Fibroblast of mammary gland (primary cell): ENCODE measurements around the gene AFG3L2.
A peak's percentile ranks its signal among the peaks of the same experiment; 100 is the strongest.
"Not testable (repeated sequence)": the region's sequence is repeated elsewhere in the genome, so short reads cannot be mapped to it uniquely, and the experiment has no call there.

Experiments used
- DNase-seq: peaks from one replicate; pipeline ENCODE4 v3.0.0-alpha.2; 2010; ENCODE audit warnings: low read depth
- H3K4me3 ChIP-seq: 2 replicates; pipeline ENCODE4 v1.5.1; 2011; ENCODE audit warnings: low read depth, mild to moderate bottlenecking, low read length, moderate library complexity; ENCODE audit not compliant: control insufficient read depth
- TF ChIP-seq, protein P1 (sequence below): conservative IDR thresholded peaks from 2 replicates; pipeline ENCODE4 v1.5.1; 2011; ENCODE audit warnings: low read depth, low read length, inconsistent platforms; ENCODE audit not compliant: control insufficient read depth, insufficient read depth

AFG3L2 gene

DNA sequence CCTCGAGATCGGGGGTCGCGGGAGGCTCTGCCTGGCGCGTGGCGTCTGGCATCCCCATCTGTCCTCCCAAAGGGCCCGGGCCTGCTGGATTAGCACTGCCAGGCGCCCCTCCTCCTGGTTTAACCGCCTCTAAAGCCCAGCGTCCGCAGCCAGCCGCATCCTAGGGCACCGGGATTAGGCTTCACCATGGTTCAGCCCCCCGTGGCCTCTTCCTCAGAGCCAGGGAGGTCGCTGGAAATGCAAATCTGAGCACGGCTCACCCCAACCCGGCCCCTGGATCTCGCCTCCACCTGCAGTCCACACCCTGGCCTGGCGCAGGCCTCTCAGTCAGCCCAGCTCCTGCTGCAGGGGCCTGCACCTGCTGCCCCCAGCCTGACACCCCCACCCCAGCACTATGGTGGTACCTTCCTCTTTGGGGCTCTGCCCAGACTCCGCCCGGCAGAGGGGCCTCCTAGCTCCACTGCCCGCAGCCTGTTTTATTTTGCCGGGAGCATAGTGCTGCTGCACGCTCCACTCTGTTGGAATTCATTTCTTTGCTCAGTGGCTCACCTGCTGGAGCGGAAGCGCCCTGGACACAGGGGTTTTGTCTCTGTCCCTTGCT lies 43.9 kb upstream of the AFG3L2 start:
- DNase-seq = no peak
- peak overlapping the region; percentile 9 for H3K4me3 ChIP-seq
- TF ChIP-seq, protein P1, sequence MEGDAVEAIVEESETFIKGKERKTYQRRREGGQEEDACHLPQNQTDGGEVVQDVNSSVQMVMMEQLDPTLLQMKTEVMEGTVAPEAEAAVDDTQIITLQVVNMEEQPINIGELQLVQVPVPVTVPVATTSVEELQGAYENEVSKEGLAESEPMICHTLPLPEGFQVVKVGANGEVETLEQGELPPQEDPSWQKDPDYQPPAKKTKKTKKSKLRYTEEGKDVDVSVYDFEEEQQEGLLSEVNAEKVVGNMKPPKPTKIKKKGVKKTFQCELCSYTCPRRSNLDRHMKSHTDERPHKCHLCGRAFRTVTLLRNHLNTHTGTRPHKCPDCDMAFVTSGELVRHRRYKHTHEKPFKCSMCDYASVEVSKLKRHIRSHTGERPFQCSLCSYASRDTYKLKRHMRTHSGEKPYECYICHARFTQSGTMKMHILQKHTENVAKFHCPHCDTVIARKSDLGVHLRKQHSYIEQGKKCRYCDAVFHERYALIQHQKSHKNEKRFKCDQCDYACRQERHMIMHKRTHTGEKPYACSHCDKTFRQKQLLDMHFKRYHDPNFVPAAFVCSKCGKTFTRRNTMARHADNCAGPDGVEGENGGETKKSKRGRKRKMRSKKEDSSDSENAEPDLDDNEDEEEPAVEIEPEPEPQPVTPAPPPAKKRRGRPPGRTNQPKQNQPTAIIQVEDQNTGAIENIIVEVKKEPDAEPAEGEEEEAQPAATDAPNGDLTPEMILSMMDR = no peak

DNA sequence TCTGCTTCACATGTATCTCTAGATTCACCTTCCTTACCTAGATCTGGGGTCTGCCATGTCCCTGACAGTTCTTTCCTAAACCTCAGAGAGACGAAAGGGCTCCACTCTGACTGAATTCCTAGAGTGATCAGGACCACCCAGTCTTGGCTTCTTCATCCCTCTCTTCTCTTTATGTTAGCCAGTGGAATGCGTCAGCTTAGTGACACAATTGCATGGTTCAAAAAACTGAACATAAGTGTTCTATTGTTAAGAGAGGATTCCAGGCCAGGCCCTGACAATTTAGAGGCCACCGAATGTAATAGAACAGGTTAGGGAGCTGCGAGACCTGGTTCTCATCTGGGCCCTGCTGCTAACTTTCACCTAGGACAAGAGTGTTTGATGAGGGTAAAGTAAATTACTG lies 40.7 kb upstream of the AFG3L2 start:
- no peak for DNase-seq
- TF ChIP-seq, protein P1 = no peak
- H3K4me3 ChIP-seq = no peak overlapping the region

DNA sequence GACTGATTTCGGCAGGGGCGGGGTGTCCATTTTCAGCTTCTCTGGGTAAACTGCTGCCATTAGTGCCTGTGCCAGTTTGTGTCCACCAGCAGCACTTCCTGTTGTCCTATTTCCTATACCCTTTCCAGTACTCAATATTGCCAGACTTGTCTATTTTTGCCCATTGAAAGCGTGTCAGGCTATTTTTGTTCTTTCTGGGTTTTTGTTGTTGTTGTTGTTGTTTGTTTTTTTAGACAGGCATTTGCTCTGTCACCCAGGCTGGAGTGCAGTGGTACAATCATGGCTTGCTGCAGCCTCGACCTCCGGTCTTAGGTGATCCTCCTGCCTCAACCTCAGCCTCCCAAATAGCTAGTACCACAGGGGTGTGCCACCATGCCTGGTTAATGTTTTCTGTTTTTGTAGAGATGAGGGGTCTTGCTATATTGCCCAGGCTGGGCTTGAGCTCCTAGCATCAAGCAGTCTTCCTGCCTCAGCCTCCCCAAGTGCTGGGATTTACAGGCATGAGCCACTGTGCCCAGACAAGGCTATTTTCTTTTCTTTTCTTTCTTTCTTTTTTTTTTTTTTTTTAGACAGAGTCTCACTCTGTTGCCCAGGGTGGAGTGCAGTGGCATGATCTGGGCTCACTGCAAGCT lies 39.2 kb upstream of the AFG3L2 start:
- H3K4me3 ChIP-seq = no peak overlapping the region
- no peak for DNase-seq
- TF ChIP-seq, protein P1 = no peak

DNA sequence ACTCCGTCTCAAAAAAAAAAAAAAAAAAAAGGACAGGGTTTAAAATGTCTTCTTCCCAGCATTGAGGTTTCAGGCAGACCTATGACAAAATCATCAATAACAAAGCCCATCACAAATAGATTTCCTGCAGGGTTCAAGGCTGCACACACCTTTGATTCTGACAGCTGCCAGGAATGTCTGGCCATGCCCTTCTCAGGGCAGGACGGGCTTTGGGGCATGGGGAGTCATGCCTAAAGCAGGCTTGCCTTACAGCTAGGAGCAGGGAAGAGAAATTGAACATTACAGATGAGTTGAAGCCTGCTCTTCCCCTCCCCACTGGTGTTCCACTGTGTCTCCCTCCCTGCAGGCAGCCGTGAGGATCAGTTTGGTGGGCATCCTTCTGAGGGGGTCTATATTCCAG lies 34.4 kb upstream of the AFG3L2 start:
- H3K4me3 ChIP-seq = no peak overlapping the region
- no peak for DNase-seq
- TF ChIP-seq, protein P1 = no peak

DNA sequence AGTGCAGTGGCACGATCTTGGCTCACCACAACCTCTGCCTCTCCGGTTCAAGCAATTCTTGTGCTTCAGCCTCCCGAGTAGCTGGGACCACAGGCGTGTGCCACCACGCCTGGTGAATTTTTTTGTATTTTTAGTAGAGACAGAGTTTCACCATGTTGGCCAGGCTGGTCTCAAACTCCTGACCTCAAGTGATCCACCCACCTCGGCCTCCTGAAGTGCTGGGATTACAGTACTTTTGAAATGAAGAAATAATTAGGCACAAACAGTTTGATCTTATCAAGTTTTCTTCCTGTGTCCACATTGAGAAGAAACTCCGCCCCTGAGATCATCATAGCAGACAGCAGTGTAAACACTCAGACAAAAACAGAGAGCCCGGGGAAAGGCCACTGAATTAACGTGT lies 33.7 kb upstream of the AFG3L2 start:
- DNase-seq, H3K4me3 ChIP-seq: not testable (repeated sequence)

DNA sequence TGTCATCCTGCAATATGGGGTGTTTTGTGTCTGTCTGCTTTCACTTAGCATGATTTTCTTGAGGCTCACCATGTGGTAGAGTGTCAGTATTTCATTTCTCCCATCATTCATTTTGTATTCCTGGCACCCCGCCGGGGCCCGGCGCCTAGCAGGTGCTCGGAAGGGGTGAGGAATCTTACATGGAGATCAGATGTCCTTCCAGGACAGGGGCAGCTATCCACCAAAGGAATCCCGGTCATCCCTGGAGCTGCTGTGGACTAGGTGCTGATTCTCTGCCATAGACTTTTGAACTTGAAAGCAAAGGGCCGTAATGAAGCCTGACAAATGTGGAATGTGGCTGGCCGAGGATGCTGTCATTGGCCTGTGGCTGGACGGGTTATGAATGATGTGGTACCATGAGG lies 33.1 kb upstream of the AFG3L2 start:
- DNase-seq = no peak
- H3K4me3 ChIP-seq = no peak overlapping the region
- TF ChIP-seq, protein P1 = no peak

DNA sequence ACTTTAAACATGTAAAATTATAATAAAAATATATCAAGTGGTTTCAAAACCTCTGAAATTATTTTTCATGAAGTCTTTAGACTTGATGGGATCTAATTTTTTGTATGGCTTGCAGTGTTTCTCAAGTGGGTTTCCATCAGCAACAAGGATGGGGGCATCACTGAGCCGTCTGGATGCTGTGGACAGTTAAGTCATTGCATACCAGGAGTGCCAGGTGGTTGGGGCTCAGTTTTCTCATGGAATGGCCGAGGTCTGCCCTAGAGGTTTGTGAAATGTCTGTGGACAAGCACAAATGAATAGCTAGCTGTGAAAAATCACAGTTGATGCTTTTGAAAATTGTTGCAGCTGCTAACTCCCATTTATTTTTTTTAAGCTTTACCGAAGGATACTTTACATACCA lies 32.4 kb upstream of the AFG3L2 start:
- TF ChIP-seq, protein P1 = no peak
- DNase-seq = no peak

More for the DNA sequence above, 32.4 kb upstream of the AFG3L2 start:
- no peak overlapping the region for H3K4me3 ChIP-seq
